D341Med (cell line): Measurements from ENCODE around the gene COA3.

Source experiments
- DNase-seq: peaks from one replicate; pipeline ENCODE4 v3.0.0; 2012; ENCODE audit warnings: low spot score

The COA3 gene

GRCh38 chr17:42798383-42799380, at the start of gene COA3, which contains the start of gene CNTD1:
Gene COA3, minus strand, starts transcription at chr17:42798704. Its CDS starts 23 bp downstream, at chr17:42798681.
Gene CNTD1, plus strand, starts transcription at chr17:42798861. Its CDS starts 207 bp downstream, at chr17:42799068.
- DNase-seq: peak; percentile 99

- DNase-seq: no peak
Measured at GRCh38 chr17:42848093-42848492, 49.6 kb upstream of the COA3 start.

GRCh38 chr17:42846594-42847280, 48.2 kb upstream of the COA3 start:
- DNase-seq: no peak

GRCh38 chr17:42845918-42846593, 47.6 kb upstream of the COA3 start:
- DNase-seq: no peak

- no peak for DNase-seq
Measured at GRCh38 chr17:42845556-42845917, 47.0 kb upstream of the COA3 start.

GRCh38 chr17:42844761-42845555, 46.5 kb upstream of the COA3 start:
- no peak for DNase-seq

GRCh38 chr17:42844271-42844670, 45.8 kb upstream of the COA3 start, which contains the start of gene AOC2:
Gene AOC2, plus strand, starts transcription at chr17:42844580. Its CDS starts 47 bp downstream, at chr17:42844627.
- DNase-seq: no peak

GRCh38 chr17:42843358-42843934, 44.9 kb upstream of the COA3 start:
- peak; percentile 85 for DNase-seq

- DNase-seq: no peak
Measured at GRCh38 chr17:42841975-42842685, 43.6 kb upstream of the COA3 start.

- DNase-seq: no peak
Measured at GRCh38 chr17:42835732-42836131, 37.2 kb upstream of the COA3 start.

GRCh38 chr17:42833767-42834422, 35.4 kb upstream of the COA3 start:
- no peak for DNase-seq

GRCh38 chr17:42832934-42833766, 34.6 kb upstream of the COA3 start, which contains the start of gene PSME3:
Gene PSME3, plus strand, starts transcription at chr17:42833397. Its CDS starts 235 bp downstream, at chr17:42833632.
- peak; percentile 99 for DNase-seq

- no peak for DNase-seq
Measured at GRCh38 chr17:42832213-42832933, 33.9 kb upstream of the COA3 start.

- DNase-seq: no peak
Measured at GRCh38 chr17:42830971-42831370, 32.5 kb upstream of the COA3 start.

- no peak for DNase-seq
Measured at GRCh38 chr17:42827472-42827871, 29.0 kb upstream of the COA3 start.

- DNase-seq: no peak
Measured at GRCh38 chr17:42821176-42821575, 22.7 kb upstream of the COA3 start.

GRCh38 chr17:42819939-42820535, 21.5 kb upstream of the COA3 start:
- DNase-seq: peak; percentile 81

GRCh38 chr17:42818379-42818778, 19.9 kb upstream of the COA3 start:
- DNase-seq: no peak
